GM19193 (cell line): ENCODE results near the gene BACH2.

Experiments
- POLR2A ChIP-seq: IDR thresholded peaks from 4 replicates; pipeline ENCODE4 v1.6.1; 2011; ENCODE audit not compliant: insufficient read depth, insufficient read length; ENCODE audit errors: extremely low read depth

BACH2 gene

DNA sequence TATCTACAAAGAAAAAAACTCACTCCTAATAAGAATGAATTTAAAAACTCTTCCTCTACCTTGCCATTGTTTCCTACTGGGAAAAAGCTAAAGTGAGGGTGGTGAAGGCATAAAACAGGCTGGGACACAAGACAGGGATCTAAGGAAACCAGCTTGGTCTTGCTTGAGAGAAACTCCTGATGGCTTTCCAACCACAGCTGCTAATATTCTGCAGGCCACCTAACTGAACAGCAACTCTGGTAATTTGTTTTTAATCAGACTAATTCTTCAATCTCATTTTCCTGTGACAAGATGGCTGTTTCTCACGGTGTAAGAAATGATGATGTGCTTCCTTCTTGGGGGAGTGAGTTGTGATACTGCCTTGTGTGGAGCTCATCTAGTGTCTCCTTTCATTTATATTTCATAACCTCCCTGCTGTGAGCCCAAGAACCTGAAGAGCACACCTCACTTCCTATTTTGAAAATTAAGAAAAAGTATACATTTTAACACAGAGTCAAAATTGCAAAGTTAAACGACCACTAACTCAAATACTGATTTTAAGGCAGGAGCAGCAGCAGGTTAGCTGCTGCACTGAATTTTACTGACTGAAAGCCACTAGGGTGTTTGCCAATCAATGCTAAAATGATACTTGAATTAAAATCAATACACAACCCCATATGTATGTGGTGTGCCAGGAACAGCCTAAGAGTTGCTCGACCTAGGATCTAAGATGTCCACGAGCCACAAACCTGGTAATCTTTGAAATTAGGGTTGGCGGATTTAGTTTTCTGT, 58.0 kb downstream of the BACH2 start:
- no peak for TF ChIP-seq POLR2A

DNA sequence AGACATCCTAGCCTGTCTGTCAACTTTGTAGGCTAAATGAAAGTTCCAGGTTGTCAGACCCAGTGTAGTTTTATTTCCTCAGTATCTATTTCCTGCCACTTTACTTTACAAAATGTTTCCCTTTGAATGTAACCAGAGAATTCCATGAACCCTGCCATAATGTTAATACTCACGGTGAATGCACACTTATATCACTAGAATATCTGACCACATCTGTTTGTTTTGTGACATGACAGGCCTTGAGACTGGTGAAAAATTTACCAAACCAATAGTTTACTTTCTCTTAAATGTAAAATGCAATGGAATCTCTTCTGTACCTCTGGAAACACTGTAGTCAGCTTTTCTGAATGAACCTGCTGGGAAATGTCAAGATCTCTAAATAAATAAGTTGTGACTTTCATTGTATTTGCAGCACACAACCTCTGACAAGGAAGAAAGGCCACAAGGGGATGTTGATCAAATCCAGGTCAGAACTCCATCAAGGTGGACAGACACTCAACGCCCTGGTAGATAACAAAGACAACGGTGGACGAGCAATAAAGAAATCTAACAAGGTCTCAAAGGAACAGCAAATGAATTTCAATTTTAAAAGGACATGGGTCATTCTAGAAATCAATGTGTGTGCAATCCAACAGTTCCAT, 59.2 kb downstream of the BACH2 start:
- no peak for TF ChIP-seq POLR2A

DNA sequence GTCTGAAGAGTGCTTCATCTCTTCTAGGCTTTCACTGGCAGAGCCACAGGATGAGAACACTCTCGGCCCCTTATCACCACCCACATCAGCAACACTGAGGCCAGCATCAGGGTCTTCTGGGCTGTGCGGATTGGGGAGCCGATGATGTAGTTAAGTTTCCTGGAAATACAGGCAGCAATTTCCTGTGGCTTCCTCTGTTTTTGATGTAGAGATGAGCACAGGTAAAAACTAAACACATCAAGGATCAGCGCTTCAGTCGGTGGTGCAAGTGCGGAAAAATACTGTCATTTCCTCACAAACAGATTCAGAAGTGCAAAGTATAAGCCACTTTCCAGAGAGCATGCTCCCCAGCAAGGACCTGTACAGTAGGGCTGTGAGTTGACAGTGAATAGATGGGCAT, 62.6 kb downstream of the BACH2 start:
- no peak for TF ChIP-seq POLR2A

DNA sequence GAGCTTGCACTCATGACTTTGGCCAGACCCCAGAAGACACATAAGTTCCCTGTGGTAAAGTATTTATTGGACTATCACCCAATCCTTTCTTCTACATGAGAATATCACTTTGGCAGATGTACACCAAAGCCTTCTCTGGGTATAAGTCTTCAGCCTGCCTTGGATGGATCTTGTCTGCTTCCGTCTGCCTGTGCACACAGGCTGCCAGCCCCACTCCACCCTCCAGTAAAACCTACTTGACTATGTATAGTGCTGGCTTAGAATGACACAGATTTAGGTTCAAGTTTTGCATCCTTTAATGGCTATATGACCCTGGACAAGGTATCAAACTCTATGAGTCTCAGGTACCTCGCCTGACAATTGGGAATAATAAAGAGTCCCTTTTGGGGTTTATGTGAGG, 63.4 kb downstream of the BACH2 start:
- TF ChIP-seq POLR2A: no peak

DNA sequence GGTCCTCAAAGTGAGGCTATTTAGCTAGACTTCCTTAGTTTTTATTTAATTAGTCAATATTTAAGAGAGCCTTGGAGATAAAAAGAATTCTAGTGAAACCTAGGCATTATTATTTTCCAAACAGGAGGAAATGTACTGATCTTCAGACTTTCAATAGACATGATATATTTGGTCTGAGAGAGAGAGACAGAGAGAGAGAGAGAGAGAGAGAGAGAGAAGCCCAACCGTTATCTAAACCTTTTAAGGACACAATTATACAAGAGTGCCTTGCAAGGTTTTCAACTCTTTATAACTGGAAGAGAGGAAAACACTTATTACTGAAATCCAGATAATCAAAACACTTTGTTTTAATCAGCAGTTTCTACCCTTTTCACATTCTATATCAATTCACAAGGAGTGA, 64.8 kb downstream of the BACH2 start:
- no peak for TF ChIP-seq POLR2A

DNA sequence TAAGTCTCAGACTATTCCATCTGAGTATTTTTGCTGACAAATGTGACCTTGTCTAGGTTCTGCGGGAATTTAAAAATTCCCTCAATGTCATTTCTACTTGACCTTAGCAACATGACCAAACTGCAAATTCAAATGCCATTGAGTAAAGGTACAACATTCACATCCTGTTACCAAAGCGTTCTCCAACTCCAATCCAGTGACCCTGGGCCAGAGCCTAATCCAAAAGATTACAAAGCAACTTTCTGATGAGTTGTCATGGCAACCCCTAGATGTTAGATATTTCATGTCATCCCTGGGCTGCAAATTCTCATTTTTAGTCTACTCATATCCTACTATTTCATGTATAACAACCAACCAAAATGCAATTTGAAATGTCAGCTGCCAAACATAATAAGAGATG, 65.3 kb downstream of the BACH2 start:
- TF ChIP-seq POLR2A: no peak

DNA sequence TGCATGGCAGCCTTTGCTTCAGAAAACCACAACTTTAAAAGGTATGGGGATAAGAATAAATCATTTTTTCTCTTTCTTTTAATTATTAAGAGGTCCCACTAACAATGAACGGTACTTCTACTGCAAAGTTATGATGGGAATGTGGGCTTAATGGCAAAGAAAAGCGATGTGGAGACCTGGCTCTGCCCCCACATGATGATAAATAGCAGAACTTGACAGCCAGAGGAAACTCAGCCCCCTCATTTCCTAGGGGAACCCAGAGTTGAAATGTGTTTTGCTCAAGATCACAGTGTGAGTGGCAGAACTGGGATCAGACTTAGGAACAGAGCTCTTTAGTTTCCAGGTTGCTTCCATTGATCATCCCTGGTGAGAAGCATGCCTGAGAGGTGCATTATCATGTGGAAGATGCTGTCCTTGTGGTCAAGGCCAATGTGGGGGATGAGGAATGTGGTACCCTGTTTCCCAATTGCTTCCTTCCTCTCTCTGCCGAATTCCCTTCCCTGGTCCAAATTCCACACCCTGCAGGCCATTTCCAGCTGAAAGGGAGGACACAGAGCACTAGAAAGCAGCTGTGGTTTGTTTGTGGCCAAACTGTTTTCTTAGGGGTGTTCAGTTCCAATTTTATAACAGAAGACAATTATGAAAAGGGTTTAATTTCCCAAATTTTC, 66.0 kb downstream of the BACH2 start:
- TF ChIP-seq POLR2A: no peak

DNA sequence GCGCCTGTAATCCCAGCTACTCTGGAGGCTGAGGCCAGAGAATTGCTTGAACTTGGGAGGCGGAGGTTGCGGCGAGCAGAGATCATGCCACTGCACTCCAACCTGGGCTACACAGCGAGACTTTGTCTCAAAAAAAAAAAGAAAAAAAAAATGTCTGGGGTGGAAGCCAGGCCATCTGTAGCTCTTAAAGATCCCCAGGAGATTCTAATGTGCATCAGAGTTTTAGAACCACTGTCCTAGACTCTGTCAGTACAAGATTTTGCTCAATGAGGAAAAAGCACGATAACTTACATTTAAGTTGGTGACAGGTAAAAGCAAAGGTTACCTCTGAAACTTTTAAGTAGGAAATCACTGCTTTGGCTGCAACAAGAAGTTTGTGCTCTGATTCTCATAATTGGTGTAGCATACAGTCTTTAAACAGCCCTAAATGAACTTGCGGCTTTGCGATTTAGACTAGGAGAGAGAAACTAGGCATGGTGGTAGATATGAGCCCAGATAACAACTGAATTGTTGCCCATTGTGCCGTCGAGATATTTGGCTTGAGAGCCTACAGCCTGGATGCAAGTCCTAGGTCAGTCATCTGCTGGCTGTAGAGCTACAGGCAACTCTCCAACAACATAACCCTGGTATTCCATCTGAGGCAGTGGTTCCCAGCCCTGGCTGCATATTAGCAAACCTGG, 67.2 kb downstream of the BACH2 start:
- TF ChIP-seq POLR2A: no peak

DNA sequence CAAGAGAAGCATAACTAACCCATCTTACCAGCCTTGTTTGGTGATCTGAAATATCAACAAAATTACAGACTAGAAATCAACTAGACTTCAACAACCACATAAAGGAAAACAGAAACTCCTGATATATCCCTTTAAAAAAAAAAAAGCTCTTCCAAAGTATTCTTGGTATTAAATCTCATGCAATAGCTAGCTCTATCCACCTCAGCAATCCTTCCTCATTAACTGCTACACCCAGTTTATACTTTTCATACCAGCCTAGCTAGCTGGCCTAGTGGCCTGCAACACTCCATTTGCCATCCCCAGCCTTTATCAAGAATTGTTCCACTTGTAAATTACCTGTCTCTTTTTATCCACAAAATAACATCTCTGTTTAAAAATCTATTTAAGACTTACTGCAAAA, 69.0 kb downstream of the BACH2 start:
- TF ChIP-seq POLR2A: no peak

DNA sequence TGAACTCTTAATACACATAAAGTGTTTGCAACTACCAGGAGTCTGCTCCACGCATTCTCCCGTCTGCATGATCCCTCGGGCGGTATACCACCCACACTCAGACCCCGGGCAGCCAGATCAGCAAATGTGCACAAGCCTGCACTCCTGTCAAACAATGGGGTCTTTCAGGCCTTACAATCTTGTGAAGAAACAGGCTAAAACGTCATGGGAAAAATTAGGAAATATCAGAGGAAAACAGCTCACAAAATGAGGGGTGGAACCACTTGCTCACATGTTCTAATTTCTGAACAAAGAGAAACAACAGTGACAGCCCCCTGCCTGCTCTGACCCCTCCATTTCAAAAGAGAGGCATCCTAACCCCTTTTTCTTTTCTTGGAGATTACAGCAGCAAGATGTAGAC, 69.4 kb downstream of the BACH2 start:
- no peak for TF ChIP-seq POLR2A

DNA sequence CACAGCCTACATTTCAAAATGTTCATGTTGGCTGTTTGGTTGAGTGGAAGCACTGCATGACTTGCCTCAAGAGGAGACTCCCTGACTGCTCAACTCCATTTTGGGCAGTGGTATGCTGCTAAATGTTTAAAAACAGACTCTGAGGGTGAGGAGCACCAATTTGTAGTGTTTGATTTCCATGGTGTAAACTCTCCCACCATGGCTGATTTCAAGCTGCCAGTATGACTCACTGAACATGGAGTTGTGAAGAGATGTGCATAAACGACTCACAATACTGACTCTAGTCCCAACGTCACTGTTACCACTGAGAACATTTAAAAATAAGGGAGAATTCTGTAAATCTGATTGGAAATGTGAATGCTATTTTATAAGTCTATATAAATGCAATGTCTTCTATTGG, 70.4 kb downstream of the BACH2 start:
- no peak for TF ChIP-seq POLR2A

DNA sequence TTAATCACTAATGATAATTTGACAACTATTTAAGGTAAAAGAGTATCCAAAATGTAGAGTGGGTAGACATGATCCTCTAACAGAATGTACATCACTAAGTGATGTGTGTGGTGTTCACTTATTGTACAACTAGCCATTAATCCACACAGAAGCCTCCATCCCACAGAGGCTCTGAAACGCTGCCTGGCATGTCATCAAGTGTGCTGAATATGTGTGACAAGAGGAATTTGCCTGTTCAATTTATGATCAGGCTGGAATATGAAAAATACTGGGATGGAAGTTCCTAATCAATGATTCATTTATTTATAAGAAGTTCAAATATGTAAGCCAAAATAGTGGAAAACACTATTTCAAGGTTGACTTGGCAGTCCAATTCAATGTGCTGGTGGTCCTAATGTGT, 72.4 kb downstream of the BACH2 start:
- TF ChIP-seq POLR2A: no peak

DNA sequence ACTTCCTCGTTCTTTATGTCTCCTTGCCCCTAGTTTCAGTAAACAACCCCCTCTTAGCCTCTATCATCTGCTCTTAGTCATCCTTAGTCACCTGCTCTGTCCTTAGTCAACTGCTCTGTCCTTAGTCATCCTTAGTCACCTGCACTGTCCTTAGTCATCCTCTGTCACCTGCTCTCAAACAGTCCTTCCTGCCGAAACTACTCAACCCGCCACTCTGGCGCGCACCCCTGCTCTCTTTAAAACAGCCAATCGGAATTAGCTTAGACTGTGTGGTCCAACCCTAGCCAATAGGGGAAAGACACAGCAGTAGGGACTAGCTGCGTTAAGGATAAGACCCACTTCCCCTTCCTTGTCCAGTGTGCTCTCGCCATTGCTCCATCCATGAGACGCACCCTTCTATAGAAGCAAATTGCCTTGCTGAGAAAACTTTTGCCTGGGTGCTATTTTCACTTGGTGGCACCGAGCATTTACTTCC, 73.9 kb downstream of the BACH2 start:
- no peak for TF ChIP-seq POLR2A

DNA sequence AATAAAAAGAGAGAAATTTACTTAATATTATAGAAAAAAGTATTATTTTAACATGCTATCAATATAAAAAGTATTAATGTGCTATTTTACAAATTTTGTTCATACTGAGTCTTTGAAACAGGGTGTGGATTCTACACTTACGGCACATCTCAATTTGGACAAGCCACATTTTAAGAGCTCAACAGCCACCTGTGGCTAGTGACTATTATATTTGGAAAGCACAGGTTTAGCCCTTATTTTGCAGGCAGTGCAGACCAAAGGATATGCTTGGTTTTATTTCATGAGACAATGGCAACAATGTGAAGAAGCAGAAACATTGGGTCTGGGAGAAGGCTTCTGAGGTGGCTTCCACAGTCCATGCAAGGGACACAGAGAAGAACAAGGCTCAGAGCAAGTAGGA, 74.6 kb downstream of the BACH2 start:
- no peak for TF ChIP-seq POLR2A

DNA sequence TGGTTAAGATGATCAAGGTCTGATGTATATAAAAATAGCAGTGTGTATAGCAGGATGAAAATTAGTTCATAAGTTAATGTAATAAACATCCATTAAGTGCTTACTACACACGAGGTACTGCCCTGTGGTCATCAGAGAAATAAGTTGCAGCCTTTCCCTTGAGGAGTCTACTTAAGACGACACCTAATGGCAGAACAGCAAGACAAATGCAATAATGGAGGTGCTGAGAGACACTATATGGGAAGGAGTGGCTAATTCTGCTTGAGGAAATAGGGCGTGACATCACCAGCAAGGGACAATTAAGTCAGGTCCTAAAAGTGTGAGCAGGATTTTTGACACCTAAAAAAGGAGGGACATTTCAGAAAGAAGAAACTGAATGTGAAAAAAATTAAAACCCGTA, 75.2 kb downstream of the BACH2 start:
- TF ChIP-seq POLR2A: no peak
